ENCODE data around the gene ZNF358. TPM values are rescaled to one million over a fixed set of nuclear protein-coding genes. Genes with fewer than 3 reads are reported as not detected.

The ZNF358 gene
- total and polyA plus RNA-seq, 2 donors (not counting 3 experiments of a cell fraction or from before 2014, with no cell fraction given), result 51.2 to 83.2 TPM

DNA sequence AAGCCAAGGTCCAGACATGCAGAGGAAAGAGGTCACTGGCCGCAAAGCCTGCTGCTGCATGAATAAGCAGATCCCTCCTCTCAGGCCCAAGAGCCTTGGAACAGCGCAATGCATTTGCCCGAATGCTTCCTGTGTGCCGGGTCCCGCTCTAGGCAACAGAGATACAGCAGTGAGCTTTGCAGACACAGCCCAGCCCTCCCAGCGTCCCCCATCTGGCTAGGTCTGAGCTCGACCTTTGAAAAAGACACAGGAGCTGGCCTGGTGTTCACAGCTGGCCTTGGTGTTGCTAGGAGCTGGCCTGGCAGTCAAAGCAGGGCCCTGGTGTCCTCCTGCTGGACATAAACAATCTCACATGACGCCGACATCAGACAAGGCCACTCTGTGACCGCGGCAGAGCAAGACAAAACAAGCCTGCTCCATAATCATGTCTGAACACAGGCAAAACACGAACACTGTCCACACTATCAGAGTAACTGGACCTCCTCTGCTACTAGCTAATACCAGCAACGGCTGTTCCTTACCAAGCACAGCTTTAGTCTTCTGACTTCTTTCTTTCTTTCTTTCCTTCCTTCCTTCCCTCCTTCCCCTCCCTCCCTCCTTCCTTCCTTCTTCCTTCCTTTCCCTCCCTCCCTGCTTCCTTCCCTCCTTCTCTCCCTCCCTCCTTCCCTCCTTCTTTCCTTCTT lies 21.3 kb upstream of the ZNF358 start:
- TF ChIP-seq GATA2 (IDR thresholded peaks at IDR 0.05; ENCODE audit: insufficient read depth, insufficient read length, low read depth, low read length) (no peak), FOS (IDR thresholded peaks at IDR 0.05; ENCODE audit: borderline replicate concordance, insufficient read depth, low read length) (no peak), POLR2A (IDR thresholded peaks at IDR 0.05; ENCODE audit: low read depth, low read length) (no peak), MAX (IDR thresholded peaks at IDR 0.05; ENCODE audit: insufficient read depth, insufficient read length) (no peak), EZH2 (IDR thresholded peaks at IDR 0.05; ENCODE audit: borderline replicate concordance, low read depth, low read length, severe bottlenecking) (no peak), JUN (IDR thresholded peaks at IDR 0.05; ENCODE audit: borderline replicate concordance, insufficient read depth, insufficient read length, low read depth) (no peak), POLR2AphosphoS5 (IDR thresholded peaks at IDR 0.05; ENCODE audit: insufficient read depth, low read depth, low read length) (no peak), MYC (IDR thresholded peaks at IDR 0.05; ENCODE audit: low read depth, low read length) (no peak)
- TF ChIP-seq, protein P1, sequence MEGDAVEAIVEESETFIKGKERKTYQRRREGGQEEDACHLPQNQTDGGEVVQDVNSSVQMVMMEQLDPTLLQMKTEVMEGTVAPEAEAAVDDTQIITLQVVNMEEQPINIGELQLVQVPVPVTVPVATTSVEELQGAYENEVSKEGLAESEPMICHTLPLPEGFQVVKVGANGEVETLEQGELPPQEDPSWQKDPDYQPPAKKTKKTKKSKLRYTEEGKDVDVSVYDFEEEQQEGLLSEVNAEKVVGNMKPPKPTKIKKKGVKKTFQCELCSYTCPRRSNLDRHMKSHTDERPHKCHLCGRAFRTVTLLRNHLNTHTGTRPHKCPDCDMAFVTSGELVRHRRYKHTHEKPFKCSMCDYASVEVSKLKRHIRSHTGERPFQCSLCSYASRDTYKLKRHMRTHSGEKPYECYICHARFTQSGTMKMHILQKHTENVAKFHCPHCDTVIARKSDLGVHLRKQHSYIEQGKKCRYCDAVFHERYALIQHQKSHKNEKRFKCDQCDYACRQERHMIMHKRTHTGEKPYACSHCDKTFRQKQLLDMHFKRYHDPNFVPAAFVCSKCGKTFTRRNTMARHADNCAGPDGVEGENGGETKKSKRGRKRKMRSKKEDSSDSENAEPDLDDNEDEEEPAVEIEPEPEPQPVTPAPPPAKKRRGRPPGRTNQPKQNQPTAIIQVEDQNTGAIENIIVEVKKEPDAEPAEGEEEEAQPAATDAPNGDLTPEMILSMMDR (IDR thresholded peaks at IDR 0.05; ENCODE audit: extremely low read depth in 1 of 2, insufficient read depth in 1 of 2, low read depth in 1 of 2, low read length in 2 of 2), result no peak
- Histone ChIP-seq H3K27ac (ENCODE audit: insufficient read depth, low read depth, low read length) (no peak overlapping the region), H3K4me1 (ENCODE audit: control insufficient read depth, extremely low read depth, insufficient read depth, low read length) (peaks cover 12% of the 10 kb centered on the region), H3K36me3 (ENCODE audit: control insufficient read depth in 2 of 2, extremely low read depth in 1 of 2, insufficient read depth in 2 of 2, low read length in 2 of 2) (no peaks in the 10 kb centered on the region), H3K79me2 (ENCODE audit: control insufficient read depth, insufficient read depth, low read length) (no peaks in the 10 kb centered on the region), H2AFZ (ENCODE audit: low read depth, low read length) (no peak overlapping the region), H3K27me3 (ENCODE audit: control insufficient read depth in 2 of 2, insufficient read depth in 2 of 2, low read length in 2 of 2) (no peaks in the 10 kb centered on the region), H3K9me1 (replicated peaks; ENCODE audit: control insufficient read depth, extremely low read depth, insufficient read depth, low read length) (no peaks in the 10 kb centered on the region), H3K9ac (replicated peaks; ENCODE audit: extremely low read depth, insufficient read depth, low read length) (no peak overlapping the region), H3K4me3 (replicated peaks in 1 of 3; ENCODE audit: insufficient read depth in 1 of 3, low read depth in 1 of 3, low read length in 3 of 3) (no peak overlapping the region), H4K20me1 (replicated peaks; ENCODE audit: control insufficient read depth, extremely low read depth, insufficient read depth, low read length) (no peaks in the 10 kb centered on the region), H3K4me2 (ENCODE audit: insufficient read depth, low read length) (no peak overlapping the region), H3K9me3 (replicated peaks; ENCODE audit: control insufficient read depth, insufficient read depth, low read length) (no peaks in the 10 kb centered on the region)
- intact Hi-C loops (cut with micrococcal nuclease), result no loop called here
- ChIA-PET CTCF (interaction anchor here (1.2 to 1.5 kb wide), 2 partner anchors 12 to 74 kb away, joined by 4 to 5 read pairs; no protein-coding TSS in a partner anchor), POLR2A (interaction anchor here (0.7 kb wide), 1 partner anchor 23 kb away, joined by 3 read pairs; no protein-coding TSS in a partner anchor)
- DNase-seq (ENCODE audit: low read depth, low spot score) (no peak), FAIRE-seq (no peak)
- BruUV-seq (replicated peaks), result no TSS peak
- dilution Hi-C loops (cut with MboI; ENCODE audit: extremely low pct_ligation_motif_present, low sequenced_read_pairs), result no loop called here
